ENCODE measurements around the gene PCDHGB3.

DNA sequence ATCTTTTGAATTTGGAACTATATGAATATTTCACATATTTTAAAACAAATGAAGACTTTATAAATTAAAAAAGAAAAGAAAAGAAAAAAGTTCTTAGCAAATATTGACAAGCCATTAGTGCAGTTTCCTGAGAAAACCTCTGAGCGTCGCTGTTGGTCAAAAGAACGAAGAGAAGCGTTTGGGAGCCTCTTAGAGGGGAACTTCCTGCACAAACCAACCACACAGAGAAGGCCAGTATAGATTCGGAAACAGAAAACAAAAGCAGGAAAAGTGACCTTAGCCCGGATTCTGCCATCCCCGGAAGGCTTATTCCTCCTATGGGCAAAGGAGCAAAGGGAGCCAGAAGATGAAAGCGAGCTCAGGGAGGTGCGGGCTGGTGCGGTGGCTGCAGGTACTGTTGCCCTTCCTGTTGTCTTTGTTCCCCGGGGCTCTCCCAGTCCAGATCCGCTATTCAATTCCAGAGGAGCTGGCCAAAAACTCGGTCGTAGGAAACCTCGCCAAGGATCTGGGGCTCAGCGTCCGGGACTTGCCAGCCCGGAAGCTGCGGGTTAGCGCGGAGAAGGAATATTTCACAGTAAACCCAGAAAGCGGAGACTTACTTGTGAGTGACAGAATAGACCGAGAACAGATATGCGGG lies 10.1 kb upstream of the PCDHGB3 start, which contains the start of gene PCDHGB2:
- TF ChIP-seq CTCF (IDR thresholded peaks at IDR 0.05) (no peak), POLR2A (IDR thresholded peaks at IDR 0.05) (no peak), EP300 (IDR thresholded peaks at IDR 0.05) (no peak), POLR2AphosphoS5 (IDR thresholded peaks at IDR 0.05) (no peak)
